Nephron progenitor cell (in vitro differentiated cells): ENCODE data around the gene RNFT2.
A peak's percentile ranks its signal among the peaks of the same experiment; 100 is the strongest.
"Not testable (repeated sequence)": the region's sequence is repeated elsewhere in the genome, so short reads cannot be mapped to it uniquely, and the experiment has no call there.

Experiments used
- DNase-seq: peaks from one replicate; pipeline ENCODE4 v3.0.0; 2021
- H3K27ac Mint-ChIP-seq: 2 replicates; pipeline ENCODE4 v1.8.0; 2021; ENCODE audit warnings: mild to moderate bottlenecking, moderate library complexity, mixed read lengths
- H3K27me3 Mint-ChIP-seq: 2 replicates; pipeline ENCODE4 v1.8.0; 2021; ENCODE audit warnings: mild to moderate bottlenecking, low read depth, mixed read lengths; ENCODE audit not compliant: poor library complexity
- H3K36me3 Mint-ChIP-seq: 2 replicates; pipeline ENCODE4 v1.8.0; 2021; ENCODE audit warnings: low read depth, mixed read lengths
- H3K4me1 Mint-ChIP-seq: 2 replicates; pipeline ENCODE4 v1.8.0; 2021; ENCODE audit warnings: mixed read lengths
- H3K4me3 Mint-ChIP-seq: 2 replicates; pipeline ENCODE4 v1.8.0; 2021; ENCODE audit warnings: mild to moderate bottlenecking, moderate library complexity, mixed read lengths
- H3K9me3 Mint-ChIP-seq: 2 replicates; pipeline ENCODE4 v1.8.0; 2021; ENCODE audit warnings: mild to moderate bottlenecking, moderate library complexity, mixed read lengths
- CTCF ChIP-seq: fragments of 200-600 bp; sonication (generic); IDR thresholded peaks from 2 replicates; pipeline ENCODE4 v1.5.0; 2021; ENCODE audit warnings: antibody characterized with exemption

The RNFT2 gene

GRCh38 chr12:116774020-116774419 lies 35.9 kb downstream of the RNFT2 start:
- Mint-ChIP-seq H3K27ac (no peak overlapping the region), H3K4me3 (no peak overlapping the region), H3K36me3 (peaks cover 52% of the 10 kb centered on the region), H3K4me1 (peaks cover 5% of the 10 kb centered on the region), H3K9me3 (no peaks in the 10 kb centered on the region), H3K27me3 (no peaks in the 10 kb centered on the region)
- no peak for DNase-seq
- no peak for TF ChIP-seq CTCF

- Mint-ChIP-seq H3K4me3 (no peak overlapping the region), H3K27ac (no peak overlapping the region), H3K36me3 (peaks cover 73% of the 10 kb centered on the region), H3K4me1 (peaks cover 5% of the 10 kb centered on the region), H3K9me3 (no peaks in the 10 kb centered on the region), H3K27me3 (no peaks in the 10 kb centered on the region)
- DNase-seq, result no peak
- no peak for TF ChIP-seq CTCF
Measured at GRCh38 chr12:116777245-116777644, 39.1 kb downstream of the RNFT2 start.

GRCh38 chr12:116779597-116779996 lies 41.5 kb downstream of the RNFT2 start:
- no peak overlapping the region for H3K27ac Mint-ChIP-seq
- no peak for TF ChIP-seq CTCF
- no peaks in the 10 kb centered on the region for H3K27me3 Mint-ChIP-seq
- peaks cover 73% of the 10 kb centered on the region for H3K36me3 Mint-ChIP-seq
- H3K4me3 Mint-ChIP-seq, result no peak overlapping the region
- no peak for DNase-seq
- no peaks in the 10 kb centered on the region for H3K9me3 Mint-ChIP-seq
- H3K4me1 Mint-ChIP-seq, result peaks cover 5% of the 10 kb centered on the region

GRCh38 chr12:116780942-116781341 lies 42.8 kb downstream of the RNFT2 start:
- TF ChIP-seq CTCF, result no peak
- no peak for DNase-seq
- Mint-ChIP-seq H3K36me3 (peaks cover 78% of the 10 kb centered on the region), H3K4me1 (peaks cover 5% of the 10 kb centered on the region), H3K9me3 (no peaks in the 10 kb centered on the region), H3K4me3 (no peak overlapping the region), H3K27me3 (no peaks in the 10 kb centered on the region), H3K27ac (peak overlapping the region; percentile 57)

- H3K36me3 Mint-ChIP-seq, result peaks cover 84% of the 10 kb centered on the region
- no peak for DNase-seq
- H3K27me3 Mint-ChIP-seq, result no peaks in the 10 kb centered on the region
- TF ChIP-seq CTCF, result no peak
- no peaks in the 10 kb centered on the region for H3K4me1 Mint-ChIP-seq
- H3K27ac Mint-ChIP-seq, result no peak overlapping the region
- no peak overlapping the region for H3K4me3 Mint-ChIP-seq
- H3K9me3 Mint-ChIP-seq, result no peaks in the 10 kb centered on the region
Measured at GRCh38 chr12:116783525-116784237, 45.6 kb downstream of the RNFT2 start.

- Mint-ChIP-seq H3K9me3 (no peaks in the 10 kb centered on the region), H3K27me3 (no peaks in the 10 kb centered on the region), H3K27ac (no peak overlapping the region), H3K36me3 (peaks cover 78% of the 10 kb centered on the region), H3K4me1 (no peaks in the 10 kb centered on the region), H3K4me3 (no peak overlapping the region)
- DNase-seq, result no peak
- TF ChIP-seq CTCF, result no peak
Measured at GRCh38 chr12:116784238-116784612, 46.1 kb downstream of the RNFT2 start.

- peaks cover 51% of the 10 kb centered on the region for H3K36me3 Mint-ChIP-seq
- H3K4me1 Mint-ChIP-seq, H3K27me3 Mint-ChIP-seq, H3K4me3 Mint-ChIP-seq, H3K9me3 Mint-ChIP-seq, DNase-seq, H3K27ac Mint-ChIP-seq: not testable (repeated sequence)
Measured at GRCh38 chr12:116789562-116789961, 51.4 kb downstream of the RNFT2 start.
